ENCODE data around the gene LCNL1. TPM values are rescaled to one million over a fixed set of nuclear protein-coding genes. Genes with fewer than 3 reads are reported as not detected.

Gene LCNL1
- total RNA-seq, 2 donors from 2014 or later = 1.4 to 2.2 TPM

GRCh38 chr9:136955943-136956335, 26.9 kb upstream of the LCNL1 start:
- H3K27ac ChIP-seq (ENCODE audit: low read depth, low read length) = no peak overlapping the region
- H3K27me3 Mint-ChIP-seq (ENCODE audit: insufficient read depth) = peaks cover 4% of the 10 kb centered on the region
- no peaks in the 10 kb centered on the region for H3K9me3 ChIP-seq (ENCODE audit: control insufficient read depth, low read length)
- H3K9me3 Mint-ChIP-seq = no peaks in the 10 kb centered on the region
- no peak overlapping the region for H3K4me3 ChIP-seq (ENCODE audit: low read length)
- no peak overlapping the region for H3K27ac Mint-ChIP-seq
- H3K36me3 Mint-ChIP-seq (ENCODE audit: low read depth) = no peaks in the 10 kb centered on the region
- no peaks in the 10 kb centered on the region for H3K27me3 ChIP-seq (ENCODE audit: control insufficient read depth, insufficient read depth, low read length, poor library complexity, severe bottlenecking)
- no peaks in the 10 kb centered on the region for H3K4me1 Mint-ChIP-seq
- no peaks in the 10 kb centered on the region for H3K36me3 ChIP-seq (ENCODE audit: control insufficient read depth, insufficient read depth, low read length)
- 80 to 90% methylated on average over 2 to 9 of the region's 9 CpGs for WGBS, 2 experiments (ENCODE audit: insufficient coverage in 1 of 2, insufficient read length in 1 of 2)
- no peak overlapping the region for H3K4me3 Mint-ChIP-seq
- H3K9ac ChIP-seq (ENCODE audit: extremely low read depth, low read length, poor library complexity, severe bottlenecking) = no peak overlapping the region
- TF ChIP-seq CTCF (conservative IDR thresholded peaks at IDR 0.05) = no peak
- DNase-seq = no peak
- H3K4me1 ChIP-seq (ENCODE audit: control insufficient read depth, insufficient read depth, low read length) = no peaks in the 10 kb centered on the region

DNA sequence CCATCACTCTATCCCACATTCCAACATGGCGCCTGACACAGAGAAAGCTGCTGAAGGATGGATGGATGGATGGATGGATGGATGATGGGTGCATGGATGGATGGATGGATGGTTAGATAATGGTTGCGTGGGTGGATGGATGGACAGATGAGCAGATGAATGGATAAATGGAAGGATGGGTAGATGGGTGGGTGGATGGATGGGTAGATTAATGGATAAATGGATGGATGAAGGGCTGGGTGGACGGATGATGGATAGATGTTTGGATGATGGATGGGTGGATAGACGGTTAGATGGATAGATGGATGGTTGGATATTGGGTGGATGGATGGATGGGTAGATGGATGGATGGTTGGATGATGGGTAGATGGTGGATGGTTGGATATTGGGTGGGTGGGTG, 26.2 kb upstream of the LCNL1 start:
- no peak overlapping the region for H3K27ac Mint-ChIP-seq
- TF ChIP-seq CTCF (conservative IDR thresholded peaks at IDR 0.05) = no peak

GRCh38 chr9:136957461-136957860, 25.3 kb upstream of the LCNL1 start:
- DNase-seq = no peak
- Histone ChIP-seq H3K9me3 (ENCODE audit: control insufficient read depth, low read length) (no peaks in the 10 kb centered on the region), H3K4me3 (ENCODE audit: low read length) (no peak overlapping the region), H3K36me3 (ENCODE audit: control insufficient read depth, insufficient read depth, low read length) (no peaks in the 10 kb centered on the region), H3K4me1 (ENCODE audit: control insufficient read depth, insufficient read depth, low read length) (no peaks in the 10 kb centered on the region), H3K27me3 (ENCODE audit: control insufficient read depth, insufficient read depth, low read length, poor library complexity, severe bottlenecking) (no peaks in the 10 kb centered on the region), H3K9ac (ENCODE audit: extremely low read depth, low read length, poor library complexity, severe bottlenecking) (no peak overlapping the region), H3K27ac (ENCODE audit: low read depth, low read length) (no peak overlapping the region)
- Mint-ChIP-seq H3K9me3 (no peaks in the 10 kb centered on the region), H3K36me3 (ENCODE audit: low read depth) (no peaks in the 10 kb centered on the region), H3K4me3 (no peak overlapping the region), H3K27me3 (ENCODE audit: insufficient read depth) (peaks cover 4% of the 10 kb centered on the region), H3K4me1 (no peaks in the 10 kb centered on the region), H3K27ac (no peak overlapping the region)
- WGBS, 2 experiments (ENCODE audit: insufficient coverage in 1 of 2, insufficient read length in 1 of 2) = 91% methylated on average over 1 of the region's 1 CpG; no CpG with 5 or more reads in 1 of the 2 experiments
- no peak for TF ChIP-seq CTCF (conservative IDR thresholded peaks at IDR 0.05)

More for the DNA sequence above, 26.2 kb upstream of the LCNL1 start:
- H3K27ac ChIP-seq (ENCODE audit: low read depth, low read length) = no peak overlapping the region
- no peaks in the 10 kb centered on the region for H3K36me3 ChIP-seq (ENCODE audit: control insufficient read depth, insufficient read depth, low read length)
- Mint-ChIP-seq H3K4me1 (no peaks in the 10 kb centered on the region), H3K4me3 (no peak overlapping the region), H3K9me3 (no peaks in the 10 kb centered on the region), H3K27me3 (ENCODE audit: insufficient read depth) (peaks cover 4% of the 10 kb centered on the region), H3K36me3 (ENCODE audit: low read depth) (no peaks in the 10 kb centered on the region)
- no peaks in the 10 kb centered on the region for H3K27me3 ChIP-seq (ENCODE audit: control insufficient read depth, insufficient read depth, low read length, poor library complexity, severe bottlenecking)
- H3K4me1 ChIP-seq (ENCODE audit: control insufficient read depth, insufficient read depth, low read length) = no peaks in the 10 kb centered on the region
- DNase-seq = no peak
- WGBS, 2 experiments (ENCODE audit: insufficient coverage in 1 of 2, insufficient read length in 1 of 2) = 91 to 100% methylated on average over 2 to 4 of the region's 4 CpGs
- H3K9me3 ChIP-seq (ENCODE audit: control insufficient read depth, low read length) = no peaks in the 10 kb centered on the region
- no peak overlapping the region for H3K9ac ChIP-seq (ENCODE audit: extremely low read depth, low read length, poor library complexity, severe bottlenecking)
- no peak overlapping the region for H3K4me3 ChIP-seq (ENCODE audit: low read length)
